ENCODE results near the gene CALM1. TPM values are rescaled to one million over a fixed set of nuclear protein-coding genes. Genes with fewer than 3 reads are reported as not detected.

Gene CALM1
- total and polyA plus RNA-seq, 2 donors (not counting 3 experiments of a cell fraction or from before 2014, with no cell fraction given): 476 to 731 TPM

GRCh38 chr14:90403065-90403464, 6.2 kb downstream of the CALM1 start:
- Histone ChIP-seq H3K4me2 (ENCODE audit: insufficient read depth, low read length) (no peak overlapping the region), H3K9me3 (replicated peaks; ENCODE audit: control insufficient read depth, insufficient read depth, low read length) (no peaks in the 10 kb centered on the region), H3K9me1 (replicated peaks; ENCODE audit: control insufficient read depth, extremely low read depth, insufficient read depth, low read length) (no peaks in the 10 kb centered on the region), H2AFZ (ENCODE audit: low read depth, low read length) (no peak overlapping the region), H3K9ac (replicated peaks; ENCODE audit: extremely low read depth, insufficient read depth, low read length) (no peak overlapping the region), H3K79me2 (ENCODE audit: control insufficient read depth, insufficient read depth, low read length) (peaks cover 44% of the 10 kb centered on the region), H3K4me1 (ENCODE audit: control insufficient read depth, extremely low read depth, insufficient read depth, low read length) (peaks cover 46% of the 10 kb centered on the region), H4K20me1 (replicated peaks; ENCODE audit: control insufficient read depth, extremely low read depth, insufficient read depth, low read length) (peaks cover 6% of the 10 kb centered on the region), H3K4me3 (replicated peaks in 1 of 3; ENCODE audit: insufficient read depth in 1 of 3, low read depth in 1 of 3, low read length in 3 of 3) (no peak overlapping the region), H3K27me3 (ENCODE audit: control insufficient read depth in 2 of 2, insufficient read depth in 2 of 2, low read length in 2 of 2) (no peaks in the 10 kb centered on the region), H3K36me3 (ENCODE audit: control insufficient read depth in 2 of 2, extremely low read depth in 1 of 2, insufficient read depth in 2 of 2, low read length in 2 of 2) (peaks cover 35 to 58% of the 10 kb centered on the region in 2 experiments), H3K27ac (ENCODE audit: insufficient read depth, low read depth, low read length) (no peak overlapping the region)
- dilution Hi-C loops (cut with MboI; ENCODE audit: extremely low pct_ligation_motif_present, low sequenced_read_pairs): no loop called here
- DNase-seq (ENCODE audit: low read depth, low spot score) (no peak), FAIRE-seq (no peak)
- no TSS peak for BruUV-seq (replicated peaks)
- TF ChIP-seq POLR2A (IDR thresholded peaks at IDR 0.05; ENCODE audit: low read depth, low read length) (no peak), FOS (IDR thresholded peaks at IDR 0.05; ENCODE audit: borderline replicate concordance, insufficient read depth, low read length) (no peak), POLR2AphosphoS5 (IDR thresholded peaks at IDR 0.05; ENCODE audit: insufficient read depth, low read depth, low read length) (no peak), EZH2 (IDR thresholded peaks at IDR 0.05; ENCODE audit: borderline replicate concordance, low read depth, low read length, severe bottlenecking) (no peak), MYC (IDR thresholded peaks at IDR 0.05; ENCODE audit: low read depth, low read length) (no peak), GATA2 (IDR thresholded peaks at IDR 0.05; ENCODE audit: insufficient read depth, insufficient read length, low read depth, low read length) (no peak), JUN (IDR thresholded peaks at IDR 0.05; ENCODE audit: borderline replicate concordance, insufficient read depth, insufficient read length, low read depth) (no peak)
- TF ChIP-seq, protein P1, sequence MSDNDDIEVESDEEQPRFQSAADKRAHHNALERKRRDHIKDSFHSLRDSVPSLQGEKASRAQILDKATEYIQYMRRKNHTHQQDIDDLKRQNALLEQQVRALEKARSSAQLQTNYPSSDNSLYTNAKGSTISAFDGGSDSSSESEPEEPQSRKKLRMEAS (IDR thresholded peaks at IDR 0.05; ENCODE audit: insufficient read depth, insufficient read length): no peak
- TF ChIP-seq, protein P2, sequence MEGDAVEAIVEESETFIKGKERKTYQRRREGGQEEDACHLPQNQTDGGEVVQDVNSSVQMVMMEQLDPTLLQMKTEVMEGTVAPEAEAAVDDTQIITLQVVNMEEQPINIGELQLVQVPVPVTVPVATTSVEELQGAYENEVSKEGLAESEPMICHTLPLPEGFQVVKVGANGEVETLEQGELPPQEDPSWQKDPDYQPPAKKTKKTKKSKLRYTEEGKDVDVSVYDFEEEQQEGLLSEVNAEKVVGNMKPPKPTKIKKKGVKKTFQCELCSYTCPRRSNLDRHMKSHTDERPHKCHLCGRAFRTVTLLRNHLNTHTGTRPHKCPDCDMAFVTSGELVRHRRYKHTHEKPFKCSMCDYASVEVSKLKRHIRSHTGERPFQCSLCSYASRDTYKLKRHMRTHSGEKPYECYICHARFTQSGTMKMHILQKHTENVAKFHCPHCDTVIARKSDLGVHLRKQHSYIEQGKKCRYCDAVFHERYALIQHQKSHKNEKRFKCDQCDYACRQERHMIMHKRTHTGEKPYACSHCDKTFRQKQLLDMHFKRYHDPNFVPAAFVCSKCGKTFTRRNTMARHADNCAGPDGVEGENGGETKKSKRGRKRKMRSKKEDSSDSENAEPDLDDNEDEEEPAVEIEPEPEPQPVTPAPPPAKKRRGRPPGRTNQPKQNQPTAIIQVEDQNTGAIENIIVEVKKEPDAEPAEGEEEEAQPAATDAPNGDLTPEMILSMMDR (IDR thresholded peaks at IDR 0.05; ENCODE audit: extremely low read depth in 1 of 2, insufficient read depth in 1 of 2, low read depth in 1 of 2, low read length in 2 of 2): no peak
- CTCF ChIA-PET: interaction anchor here (1.0 to 1.1 kb wide), 3 partner anchors 16 to 294 kb away, joined by 3 to 4 read pairs (median 3); no protein-coding TSS in a partner anchor
- POLR2A ChIA-PET: interaction anchor here (0.6 kb wide), 1 partner anchor 57 kb away, joined by 4 read pairs; no protein-coding TSS in a partner anchor
- intact Hi-C loops (cut with micrococcal nuclease): no loop called here
